NB4 (cell line): Measurements from ENCODE around the gene TRAM2.

Experiments
- CTCF ChIP-seq: IDR thresholded peaks from one replicate; pipeline ENCODE4 v1.5.1; 2012; ENCODE audit warnings: low read depth, low read length
- POLR2A ChIP-seq: IDR thresholded peaks from 2 replicates; pipeline ENCODE4 v1.6.1; 2011; ENCODE audit warnings: mild to moderate bottlenecking; ENCODE audit not compliant: insufficient read length; ENCODE audit errors: extremely low read depth
- TF ChIP-seq, protein P1 (sequence below): IDR thresholded peaks from 2 replicates; pipeline ENCODE4 v1.6.1; 2011; ENCODE audit warnings: low read depth, low read length

DNA sequence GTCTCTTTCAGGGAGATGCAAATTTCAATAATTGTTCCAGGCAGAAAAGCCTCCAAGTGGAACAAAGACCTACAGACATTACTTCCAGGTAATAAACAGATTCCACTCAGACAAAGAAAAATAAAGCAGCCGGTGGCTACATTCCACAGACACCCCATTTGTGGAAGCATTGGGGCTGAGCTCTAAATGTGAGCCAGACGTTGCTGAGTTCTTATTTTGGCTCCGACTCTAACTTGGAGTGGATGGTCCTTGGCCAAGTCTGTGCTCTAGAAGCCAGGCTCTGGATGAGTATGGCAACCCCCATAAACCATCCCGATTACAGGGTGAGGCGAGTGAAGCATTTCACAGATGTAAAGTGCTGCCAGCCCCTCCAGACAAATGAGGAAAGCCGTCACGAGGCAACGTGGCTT lies 6.6 kb downstream of the TRAM2 start:
- TF ChIP-seq POLR2A, result no peak
- no peak for TF ChIP-seq CTCF
- TF ChIP-seq, protein P1, sequence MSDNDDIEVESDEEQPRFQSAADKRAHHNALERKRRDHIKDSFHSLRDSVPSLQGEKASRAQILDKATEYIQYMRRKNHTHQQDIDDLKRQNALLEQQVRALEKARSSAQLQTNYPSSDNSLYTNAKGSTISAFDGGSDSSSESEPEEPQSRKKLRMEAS, result no peak
